T1000 (cell line): ENCODE results near the gene NAT14.

Experiments
- DNase-seq: peaks from one replicate; lab custom pipeline; 2025; ENCODE audit warnings: mixed read lengths; lab: John Stamatoyannopoulos, UW

NAT14 gene

GRCh38 chr19:55453511-55454260 lies 31.3 kb upstream of the NAT14 start:
- no peak for DNase-seq

DNA sequence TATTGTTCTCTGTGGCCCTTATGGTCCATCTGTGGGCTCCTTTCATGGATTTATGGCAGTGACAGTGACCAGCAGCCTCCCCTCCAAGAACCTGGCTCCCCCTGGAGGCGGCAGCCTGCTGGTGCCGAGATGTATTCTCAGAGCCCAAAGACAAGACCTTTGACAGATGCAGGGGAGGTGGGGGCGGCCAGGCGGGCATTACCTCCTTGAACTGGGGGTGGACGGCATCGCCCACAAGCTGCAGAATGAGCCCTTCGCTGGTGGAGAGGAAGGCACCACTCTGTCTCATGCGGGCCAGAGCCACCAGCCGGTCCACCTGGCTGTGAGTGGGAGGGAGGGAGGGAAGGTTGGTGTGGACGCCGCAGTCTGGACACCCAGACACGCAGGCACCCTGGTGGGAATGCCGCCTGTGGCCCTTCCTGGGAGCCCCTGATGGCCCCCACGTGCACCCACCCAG lies 30.2 kb upstream of the NAT14 start:
- DNase-seq = no peak

DNA sequence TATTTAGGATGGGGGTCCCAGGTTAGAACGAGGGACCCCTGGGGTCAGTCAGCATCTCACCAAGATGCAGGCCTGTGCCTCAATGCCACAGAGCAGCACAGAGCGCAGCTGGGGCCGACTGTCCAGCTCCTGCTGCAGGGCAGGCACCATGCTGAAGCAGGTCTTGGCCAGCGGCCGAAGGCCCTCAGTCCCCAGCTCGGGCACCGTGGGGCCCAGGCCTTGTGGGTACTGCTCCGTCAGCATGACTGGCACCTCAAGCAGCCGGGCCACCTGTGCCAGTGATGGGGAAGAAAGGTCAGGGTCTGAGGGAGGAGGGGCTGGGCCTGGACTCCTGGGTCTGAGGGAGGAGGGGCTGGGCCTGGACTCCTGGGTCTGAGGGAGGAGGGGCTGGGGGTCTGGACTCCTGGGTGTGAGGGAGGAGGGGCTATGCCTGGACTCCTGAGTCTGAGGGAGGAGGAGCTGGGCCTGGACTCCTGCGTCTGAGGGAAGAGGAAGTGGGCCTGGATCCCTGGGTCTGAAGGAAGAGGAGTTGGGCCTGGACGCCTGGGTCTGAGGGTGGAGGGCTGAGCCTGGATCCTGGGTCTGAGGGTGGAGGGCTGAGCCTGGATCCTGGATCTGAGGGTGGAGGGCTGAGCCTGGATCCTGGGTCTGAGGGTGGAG lies 29.3 kb upstream of the NAT14 start:
- no peak for DNase-seq

GRCh38 chr19:55456347-55456746 lies 28.6 kb upstream of the NAT14 start:
- no peak for DNase-seq

- no peak for DNase-seq
Measured at GRCh38 chr19:55457683-55458457, 27.1 kb upstream of the NAT14 start.

GRCh38 chr19:55459551-55459949 lies 25.4 kb upstream of the NAT14 start:
- DNase-seq = no peak

DNA sequence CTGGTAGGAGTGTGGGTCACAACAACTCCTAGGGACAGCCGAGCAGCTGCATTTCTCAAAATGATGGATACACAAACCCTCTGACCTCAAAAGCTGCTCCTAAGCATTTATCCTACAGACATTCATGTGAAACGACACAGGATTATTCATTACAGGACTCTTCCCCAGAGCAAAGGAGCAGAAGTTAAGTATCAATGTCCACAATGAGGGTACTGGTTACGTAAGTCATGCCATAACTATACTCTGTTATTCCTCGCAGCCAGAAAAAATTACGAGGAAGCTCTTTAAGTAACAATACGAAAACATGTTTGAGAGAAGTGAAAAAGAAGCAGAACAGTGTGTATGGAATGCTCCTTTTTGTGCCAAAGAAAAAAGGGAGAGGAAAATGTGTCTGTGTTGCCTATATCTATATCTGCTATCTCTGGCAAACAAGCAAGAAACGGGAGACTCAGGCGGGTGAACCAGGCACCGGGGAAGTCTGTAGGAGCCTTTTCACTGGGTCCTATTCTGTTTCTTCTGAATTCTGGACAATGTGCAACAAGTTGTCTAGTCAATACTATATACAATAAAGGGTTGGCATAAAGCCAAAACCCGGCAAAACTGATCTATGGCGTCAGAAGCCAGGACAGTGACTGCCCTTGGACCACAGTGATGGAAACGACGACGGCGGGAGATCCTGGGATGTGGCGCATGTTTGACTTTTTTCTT lies 24.9 kb upstream of the NAT14 start:
- DNase-seq = no peak

GRCh38 chr19:55460670-55461258 lies 24.2 kb upstream of the NAT14 start:
- no peak for DNase-seq

- DNase-seq = peak; percentile 99
Measured at GRCh38 chr19:55461259-55461973, 23.6 kb upstream of the NAT14 start, which contains the start of gene ISOC2. TSS of gene ISOC2 (minus strand) at chr19:55461642. CDS start at chr19:55456486, 5,156 bp downstream.

DNA sequence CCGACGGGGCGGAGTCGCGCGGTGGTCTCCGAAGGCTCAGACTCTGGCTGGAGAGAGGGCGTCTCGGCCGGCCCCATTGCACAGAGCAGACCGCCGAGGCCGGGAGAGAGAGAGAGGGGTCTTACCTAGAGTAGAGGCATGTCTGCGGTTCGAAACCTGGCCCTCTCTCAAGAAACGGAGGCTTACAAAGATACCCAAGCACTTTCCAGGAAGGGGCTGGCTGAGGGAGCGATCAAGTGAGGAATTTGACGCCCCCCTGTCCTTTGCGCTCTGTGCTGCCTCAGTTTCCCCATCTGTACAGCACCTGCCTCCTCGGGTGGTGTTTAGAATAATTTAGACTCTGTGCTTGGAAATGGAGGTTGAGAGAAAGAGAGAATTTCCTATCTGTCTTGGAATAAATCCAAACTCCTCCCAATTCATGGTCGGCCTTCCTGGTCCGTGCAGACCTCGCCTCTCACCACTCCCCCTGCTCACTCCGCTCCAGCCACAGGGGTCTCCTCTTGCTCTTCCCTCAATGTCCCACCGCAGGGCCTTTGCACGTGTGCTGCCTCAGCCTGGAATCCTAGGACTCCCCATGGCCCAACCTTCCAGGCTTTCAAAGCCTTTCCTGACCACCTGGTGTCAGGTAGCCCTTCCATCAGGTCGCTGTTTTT lies 22.9 kb upstream of the NAT14 start:
- DNase-seq = no peak

GRCh38 chr19:55462722-55463121 lies 22.3 kb upstream of the NAT14 start:
- DNase-seq = no peak

DNA sequence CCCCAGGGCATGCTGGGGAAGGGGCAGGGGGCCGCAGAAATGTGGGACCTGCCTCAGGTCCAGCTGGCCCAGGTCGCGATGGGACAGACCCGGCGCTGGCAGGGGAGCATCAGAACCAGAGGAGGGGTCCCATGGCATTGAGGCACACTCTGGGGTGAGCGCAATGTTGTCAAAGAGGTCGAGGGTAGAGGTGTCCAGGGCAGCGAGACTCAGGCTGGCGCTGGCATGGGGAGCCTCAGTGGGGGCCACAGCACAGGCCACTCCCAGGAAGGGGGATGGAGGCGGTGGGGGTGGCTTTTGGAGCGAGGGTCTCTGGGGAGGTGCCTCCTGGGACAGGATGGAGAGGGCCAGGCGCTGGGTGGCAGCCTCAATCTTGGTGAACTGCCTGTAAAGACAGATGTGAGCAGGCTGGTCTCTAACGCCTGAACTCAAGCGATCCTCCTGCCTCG lies 21.4 kb upstream of the NAT14 start:
- no peak for DNase-seq

DNA sequence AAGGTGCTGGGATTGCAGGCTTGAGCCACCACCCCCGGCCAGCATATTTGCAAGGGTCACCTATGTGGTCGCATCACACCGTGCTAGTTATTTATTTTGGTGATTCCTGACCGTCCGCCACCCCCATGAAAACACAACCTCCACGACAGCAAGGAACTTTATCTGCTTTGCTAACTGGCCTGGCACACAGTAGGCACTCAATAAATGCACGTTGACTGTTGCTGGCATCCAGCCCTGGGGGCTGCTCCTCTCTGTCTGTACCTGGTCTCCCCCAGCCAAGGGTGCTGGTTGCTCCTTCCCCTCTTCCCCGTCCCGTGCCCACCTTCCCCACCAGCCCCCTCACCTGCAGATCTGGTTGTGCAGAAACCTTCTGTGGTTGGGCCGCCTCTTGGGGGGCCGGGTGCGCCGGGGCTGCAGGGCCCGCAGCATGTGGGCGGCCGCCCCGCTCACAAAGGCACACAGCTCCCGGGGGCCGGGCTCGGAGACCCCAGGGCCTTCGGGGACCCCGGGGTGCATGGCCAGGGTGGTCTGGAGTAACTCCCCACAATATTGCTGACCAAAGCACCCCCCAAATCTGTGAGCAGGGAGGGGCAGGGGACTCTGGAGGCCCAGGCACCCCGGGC lies 20.8 kb upstream of the NAT14 start:
- no peak for DNase-seq

GRCh38 chr19:55464662-55465054 lies 20.3 kb upstream of the NAT14 start, which contains the start of gene C19orf85:
TSS of gene C19orf85 (minus strand) at chr19:55464751. CDS start at chr19:55464554, 197 bp downstream.
- no peak for DNase-seq

DNA sequence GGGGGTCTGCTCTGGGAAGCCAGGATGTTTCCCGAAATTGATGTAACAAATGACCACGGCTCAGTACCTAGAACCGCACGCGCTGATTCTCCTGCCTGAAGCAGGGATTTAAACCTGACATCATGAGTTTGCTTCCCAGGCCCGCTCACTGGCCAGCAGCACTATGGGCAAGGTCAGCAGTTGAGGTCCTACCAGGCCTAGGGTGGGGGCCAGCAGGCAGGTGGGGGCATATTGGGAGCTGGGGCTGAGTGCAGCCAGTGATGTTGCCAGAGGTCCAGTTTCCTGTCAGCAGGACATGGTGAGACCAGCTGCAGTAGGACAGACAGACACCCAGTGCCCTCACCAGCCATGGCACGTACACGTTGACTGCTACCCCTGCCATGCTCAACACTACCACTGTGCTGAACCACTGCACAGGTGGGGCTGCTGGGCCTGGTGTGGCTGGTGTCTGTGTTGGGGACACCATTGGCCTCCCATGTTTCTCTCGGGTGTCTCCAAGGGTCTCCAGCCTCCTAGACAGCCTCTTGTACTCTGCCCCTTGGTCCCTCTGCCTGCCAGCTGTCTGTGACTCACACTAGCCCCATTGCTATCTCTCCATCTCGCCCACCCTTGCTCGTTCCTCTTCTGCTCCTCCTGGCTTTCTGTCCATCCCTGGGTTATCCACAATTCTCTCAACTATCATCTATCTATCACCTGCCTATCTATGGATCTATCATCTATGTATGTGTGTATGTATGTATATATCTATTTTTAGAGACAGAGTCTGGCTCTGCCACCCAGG lies 19.3 kb upstream of the NAT14 start:
- no peak for DNase-seq

DNA sequence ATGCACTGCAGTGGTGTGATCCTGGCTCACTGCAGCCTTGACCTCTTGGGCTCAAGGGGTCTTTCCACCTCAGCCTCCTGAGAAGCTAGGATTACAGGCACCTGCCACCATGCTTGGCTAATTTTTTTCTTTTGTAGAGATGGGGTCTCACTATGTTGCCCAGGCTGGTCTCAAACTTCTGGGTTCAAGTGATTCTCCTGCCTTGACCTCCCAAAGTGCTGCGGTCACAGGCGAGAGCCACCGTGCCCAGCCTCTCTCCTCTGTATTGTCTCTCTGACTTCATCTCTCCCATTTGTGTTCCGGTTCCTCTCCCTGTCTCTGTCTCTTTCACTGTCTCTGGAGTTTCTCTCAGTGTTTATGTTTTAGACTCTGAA lies 18.8 kb upstream of the NAT14 start:
- DNase-seq = no peak

- peak; percentile 30 for DNase-seq
Measured at GRCh38 chr19:55467236-55468053, 17.5 kb upstream of the NAT14 start.

DNA sequence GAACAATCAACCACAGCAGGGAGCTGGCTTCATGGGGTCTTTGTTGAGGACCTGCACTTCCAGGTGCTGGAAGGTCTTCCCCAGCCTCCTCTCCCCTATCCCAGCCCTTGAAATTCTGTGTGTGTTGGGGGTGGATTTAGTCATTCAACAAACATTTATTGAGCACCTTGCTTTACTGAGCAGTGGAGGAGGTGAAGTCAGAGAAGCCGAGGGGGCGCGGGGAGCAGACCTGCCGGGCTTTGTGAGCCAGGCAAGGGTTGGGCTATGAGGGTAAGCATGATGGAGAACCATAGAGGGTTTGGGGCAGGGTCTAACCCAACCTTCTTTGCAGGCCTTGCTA lies 17.0 kb upstream of the NAT14 start:
- no peak for DNase-seq
